Measurements from ENCODE around the gene PDXDC1.
"Not testable (repeated sequence)": the region's sequence is repeated elsewhere in the genome, so short reads cannot be mapped to it uniquely, and the experiment has no call there.

DNA sequence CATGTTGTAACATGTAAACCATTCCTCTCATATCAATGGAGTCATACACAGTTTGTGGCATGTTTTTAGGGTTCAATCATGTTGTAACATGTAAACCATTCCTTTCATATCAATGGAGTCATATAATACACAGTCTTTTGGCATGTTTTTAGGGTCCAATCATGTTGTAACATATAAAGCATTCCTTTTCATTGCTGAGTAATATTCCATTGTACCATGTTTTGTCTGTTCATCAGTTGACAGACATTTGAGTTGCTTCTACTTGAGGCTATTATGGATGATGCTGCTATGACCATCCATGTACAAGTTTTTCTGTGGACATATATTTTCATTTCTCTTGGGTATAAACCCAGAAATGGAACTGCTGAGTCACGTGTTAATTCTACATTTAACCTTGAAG lies 106.1 kb downstream of the PDXDC1 start:
- TF ChIP-seq, protein P1, sequence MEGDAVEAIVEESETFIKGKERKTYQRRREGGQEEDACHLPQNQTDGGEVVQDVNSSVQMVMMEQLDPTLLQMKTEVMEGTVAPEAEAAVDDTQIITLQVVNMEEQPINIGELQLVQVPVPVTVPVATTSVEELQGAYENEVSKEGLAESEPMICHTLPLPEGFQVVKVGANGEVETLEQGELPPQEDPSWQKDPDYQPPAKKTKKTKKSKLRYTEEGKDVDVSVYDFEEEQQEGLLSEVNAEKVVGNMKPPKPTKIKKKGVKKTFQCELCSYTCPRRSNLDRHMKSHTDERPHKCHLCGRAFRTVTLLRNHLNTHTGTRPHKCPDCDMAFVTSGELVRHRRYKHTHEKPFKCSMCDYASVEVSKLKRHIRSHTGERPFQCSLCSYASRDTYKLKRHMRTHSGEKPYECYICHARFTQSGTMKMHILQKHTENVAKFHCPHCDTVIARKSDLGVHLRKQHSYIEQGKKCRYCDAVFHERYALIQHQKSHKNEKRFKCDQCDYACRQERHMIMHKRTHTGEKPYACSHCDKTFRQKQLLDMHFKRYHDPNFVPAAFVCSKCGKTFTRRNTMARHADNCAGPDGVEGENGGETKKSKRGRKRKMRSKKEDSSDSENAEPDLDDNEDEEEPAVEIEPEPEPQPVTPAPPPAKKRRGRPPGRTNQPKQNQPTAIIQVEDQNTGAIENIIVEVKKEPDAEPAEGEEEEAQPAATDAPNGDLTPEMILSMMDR (IDR thresholded peaks at IDR 0.05; ENCODE audit: insufficient read depth, low read depth, low read length): not testable (repeated sequence)
- not testable (repeated sequence) for TF ChIP-seq EZH2 (IDR thresholded peaks at IDR 0.05; ENCODE audit: insufficient read depth, low read length)

All from astrocyte (in vitro differentiated cells and primary cell).